GM12878 (cell line): Measurements from ENCODE around the gene NTM. TPM values are rescaled to one million over a fixed set of nuclear protein-coding genes. Genes with fewer than 3 reads are reported as not detected.

Experiments used
- ATAC-seq: fragments of 200-7000 bp; cut with Tn5 transposase; 3 replicates; pipeline ENCODE4 v1.9.1; 2020; ENCODE audit warnings: mild to moderate bottlenecking, moderate library complexity
- BruUV-seq: library from RNA; stranded (reverse); fragments of 400-500 nt; replicated peaks from 2 replicates; lab custom pipeline; 2021; lab: Mats Ljungman, UMichigan
- CTCF ChIA-PET: fragments of 300-600 bp; sonication (Branson Sonifier 250); formaldehyde crosslinking; extraction: SDS; loops from one replicate; lab custom pipeline; 2021; ENCODE audit warnings: inconsistent platforms; lab: Yijun Ruan, JAX
- POLR2A ChIA-PET: fragments of 350-600 bp; formaldehyde crosslinking; extraction: SDS; loops from one replicate; lab custom pipeline; 2021; ENCODE audit warnings: inconsistent platforms; lab: Charles Lee
- RAD21 ChIA-PET: fragments of 300-600 bp; sonication (Branson Sonifier 250); formaldehyde crosslinking; loops from one replicate; lab custom pipeline; 2023; ENCODE audit warnings: antibody characterized with exemption; ENCODE audit not compliant: unreplicated experiment; lab: Charles Lee
- SMC1A ChIA-PET: fragments of 300-600 bp; sonication (Branson Sonifier 250); formaldehyde crosslinking; loops from one replicate; lab custom pipeline; 2023; ENCODE audit not compliant: unreplicated experiment, uncharacterized antibody; lab: Charles Lee
- DNase-seq: peaks from one replicate; pipeline ENCODE4 v3.0.0-alpha.2; 2011; ENCODE audit warnings: low read depth, low spot score
- FAIRE-seq: peaks from 3 replicates; lab custom pipeline; 2011; peaks lifted over from hg19 to GRCh38; lab: Jason Lieb, UNC
- H2AFZ ChIP-seq: 2 replicates; pipeline ENCODE4 v1.6.0; 2011; ENCODE audit warnings: low read depth, low read length, control low read depth; ENCODE audit not compliant: control insufficient read depth
- H3K27ac ChIP-seq: 2 replicates; pipeline ENCODE4 v1.5.1; 2011; ENCODE audit warnings: control low read depth; ENCODE audit not compliant: control insufficient read depth, insufficient read depth
- H3K27me3 ChIP-seq, 2 experiments: replicated peaks in 1 of 2; 2 replicates each; pipeline versions ENCODE4 v1.6.0 to v1.6.1; 2011; ENCODE audit warnings: low read length in 1 of 2; ENCODE audit not compliant: control insufficient read depth in 2 of 2, insufficient read depth in 2 of 2
- H3K36me3 ChIP-seq, 2 experiments: 2 replicates each; pipeline ENCODE4 v1.5.1; 2011; ENCODE audit warnings: low read length in 1 of 2; ENCODE audit not compliant: control insufficient read depth in 2 of 2, insufficient read depth in 2 of 2
- H3K4me1 ChIP-seq: 2 replicates; pipeline ENCODE4 v1.6.1; 2011; ENCODE audit warnings: mild to moderate bottlenecking, low read length, moderate library complexity, mixed read lengths; ENCODE audit not compliant: control insufficient read depth, insufficient read depth
- H3K4me2 ChIP-seq: 2 replicates; pipeline ENCODE4 v1.6.0; 2011; ENCODE audit warnings: control low read depth; ENCODE audit not compliant: control insufficient read depth, insufficient read depth
- H3K4me3 ChIP-seq: fragments of 200-600 bp; sonication (generic); 2 replicates; pipeline ENCODE4 v1.5.1; 2016
- H3K79me2 ChIP-seq: 2 replicates; pipeline ENCODE4 v1.6.0; 2011; ENCODE audit warnings: low read length; ENCODE audit not compliant: control insufficient read depth, insufficient read depth
- H3K9ac ChIP-seq: 2 replicates; pipeline ENCODE4 v1.8.0; 2011; ENCODE audit warnings: low read length, control low read depth, mixed read lengths; ENCODE audit not compliant: control insufficient read depth, insufficient read depth
- H3K9me3 ChIP-seq: replicated peaks from 3 replicates; pipeline ENCODE4 v1.5.1; 2011; ENCODE audit warnings: mild to moderate bottlenecking, low read length; ENCODE audit not compliant: control insufficient read depth, insufficient read depth
- H4K20me1 ChIP-seq: 2 replicates; pipeline ENCODE4 v1.6.0; 2011; ENCODE audit not compliant: control insufficient read depth, insufficient read depth
- CTCF ChIP-seq, 3 experiments: IDR thresholded peaks in 2 of 3; conservative IDR thresholded peaks in 1 of 3; 2 replicates each; pipeline ENCODE4 v1.5.1; 2011; ENCODE audit warnings: low read depth in 3 of 3, low read length in 3 of 3, mild to moderate bottlenecking in 3 of 3, control low read depth in 2 of 3, moderate library complexity in 2 of 3, inconsistent platforms in 1 of 3, mixed read lengths in 1 of 3; ENCODE audit not compliant: control insufficient read depth in 2 of 3, insufficient read depth in 1 of 3; ENCODE audit errors: extremely low read depth in 1 of 3
- EGR1 ChIP-seq, 2 experiments: IDR thresholded peaks; 1 replicate in 1 of 2; 2 replicates in 1 of 2; pipeline ENCODE4 v1.6.1; 2011 to 2012; ENCODE audit warnings: low read depth in 2 of 2, low read length in 2 of 2, borderline replicate concordance in 1 of 2, mild to moderate bottlenecking in 1 of 2, moderate library complexity in 1 of 2
- HSF1 ChIP-seq: fragments of 150-350 bp; IDR thresholded peaks from 2 replicates; pipeline ENCODE4 v1.6.1; 2014; ENCODE audit warnings: mild to moderate bottlenecking, low read depth, low read length
- NR2C1 ChIP-seq: fragments of 450-650 bp; IDR thresholded peaks from 2 replicates; pipeline ENCODE4 v1.6.1; 2017; ENCODE audit warnings: antibody characterized with exemption, mild to moderate bottlenecking, moderate library complexity
- NR2F1 ChIP-seq: fragments of 450-650 bp; conservative IDR thresholded peaks from 2 replicates; pipeline ENCODE4 v1.6.1; 2017; ENCODE audit warnings: mild to moderate bottlenecking
- REST ChIP-seq: IDR thresholded peaks from 2 replicates; pipeline ENCODE4 v1.6.1; 2012; ENCODE audit warnings: mild to moderate bottlenecking, low read depth, low read length
- SUZ12 ChIP-seq: fragments of 200-600 bp; sonication (generic); IDR thresholded peaks from one replicate; pipeline ENCODE4 v1.6.1; 2018; ENCODE audit warnings: antibody characterized with exemption, mild to moderate bottlenecking; ENCODE audit not compliant: unreplicated experiment
- TCF3 ChIP-seq: IDR thresholded peaks from 2 replicates; pipeline ENCODE4 v1.6.1; 2012; ENCODE audit warnings: low read depth, mild to moderate bottlenecking, low read length, borderline replicate concordance; ENCODE audit not compliant: insufficient read depth
- TCF7 ChIP-seq: IDR thresholded peaks from 2 replicates; pipeline ENCODE4 v1.6.1; 2014; ENCODE audit warnings: antibody characterized with exemption, borderline replicate concordance
- USF1 ChIP-seq: IDR thresholded peaks from 2 replicates; pipeline ENCODE4 v1.6.1; 2011; ENCODE audit warnings: borderline replicate concordance, low read depth, mild to moderate bottlenecking, moderate library complexity, mixed read lengths, low read length; ENCODE audit not compliant: insufficient read depth; ENCODE audit errors: extremely low read length
- ZZZ3 ChIP-seq: IDR thresholded peaks from 2 replicates; pipeline ENCODE4 v1.6.1; 2011; ENCODE audit warnings: low read depth; ENCODE audit not compliant: control insufficient read depth, insufficient read length
- WGBS: methylation state at CpG from one replicate; pipeline ENCODE4 v1.1.6; 2016; ENCODE audit warnings: low lambda C conversion rate; ENCODE audit not compliant: insufficient replicate concordance, insufficient coverage; ENCODE audit errors: missing lambda C conversion rate; 5-methylcytosine and 5-hydroxymethylcytosine counted together
- in situ Hi-C: fragments of 300-500 bp; cut with MboI; formaldehyde crosslinking; loops from 9 replicates; pipeline ENCODE4 v1.14.3; 2018; ENCODE audit warnings: mixed read lengths
- intact Hi-C: fragments of 100-400 bp; cut with micrococcal nuclease; formaldehyde crosslinking; loops from one replicate; pipeline ENCODE4 v1.14.2; 2022; ENCODE audit not compliant: unreplicated experiment
- polyA plus RNA-seq, 11 experiments: library from polyadenylated mRNA; depleted of rRNA in 4 of 11; unstranded in 6 of 11; stranded (reverse) in 5 of 11; fragments of >200 nt; fragmentation: Nextera tagmentation in 4 of 11; fragmentation: Illumina TruSeq in 1 of 11; extraction: Ambion mirVana in 4 of 11; extraction: Trizol in 1 of 11; gene quantifications; 1 replicate in 1 of 11; 2 replicates in 10 of 11; pipeline versions ENCODE4 v1.2.1 to v1.2.3, GENCODE V29; 2011 to 2016; ENCODE audit warnings: inconsistent platforms in 2 of 11, missing spikeins in 2 of 11, low read depth in 1 of 11
- total RNA-seq, 4 experiments: library from RNA; depleted of rRNA in 3 of 4; stranded (reverse); fragments of >200 nt in 3 of 4; fragmentation: Illumina TruSeq in 1 of 4; extraction: Trizol in 1 of 4; gene quantifications; 2 replicates each; pipeline versions ENCODE4 v1.2.1 to v1.2.3, GENCODE V29; 2013 to 2021

NTM gene
- total and polyA plus RNA-seq, 10 of the 15 experiments (the other 5 are each of a cell fraction or from before 2014, with no cell fraction given) = not detected

- Histone ChIP-seq H3K79me2 (no peaks in the 10 kb centered on the region), H3K36me3 (no peaks in the 10 kb centered on the region), H4K20me1 (no peaks in the 10 kb centered on the region), H3K9me3 (no peaks in the 10 kb centered on the region), H3K4me1 (no peaks in the 10 kb centered on the region), H3K4me3 (no peak overlapping the region), H3K4me2 (no peak overlapping the region), H3K9ac (no peak overlapping the region), H3K27me3 (peaks cover 0 to 3% of the 10 kb centered on the region in 2 experiments; a peak in 1 of 4 replicates), H3K27ac (no peak overlapping the region), H2AFZ (no peak overlapping the region)
- WGBS = 54% methylated on average over 12 of the region's 12 CpGs
- ChIA-PET POLR2A (no interaction called here), RAD21 (no interaction called here), SMC1A (no interaction called here), CTCF (no interaction called here)
- TF ChIP-seq ZZZ3 (no peak), NR2F1 (no peak), REST (no peak), NR2C1 (no peak), HSF1 (no peak), USF1 (no peak), EGR1 (IDR thresholded peaks at IDR 0.05; ENCODE audit: borderline replicate concordance in 1 of 2, low read depth in 2 of 2, low read length in 2 of 2) (no peak), TCF3 (no peak), CTCF (IDR thresholded peaks at IDR 0.05 in 2 of 3, conservative IDR thresholded peaks at IDR 0.05 in 1 of 3; ENCODE audit: control insufficient read depth in 2 of 3, extremely low read depth in 1 of 3, insufficient read depth in 1 of 3, low read depth in 3 of 3, low read length in 3 of 3) (no peak), TCF7 (no peak), SUZ12 (no peak)
- ATAC-seq = no peak
- no peak for DNase-seq
- intact Hi-C loops (no loop called here), in situ Hi-C loops (no loop called here)
- no TSS peak for BruUV-seq
- FAIRE-seq = no peak
These were observed 772.1 kb downstream of the NTM start for GRCh38 chr11:132142554-132142953.
